DND-41 (cell line): Measurements from ENCODE around the gene DCBLD2.

ENCODE experiments used
- CTCF ChIP-seq: IDR thresholded peaks from 2 replicates; pipeline ENCODE4 v1.5.1; 2012; ENCODE audit warnings: borderline replicate concordance, low read length, moderate library complexity, mild to moderate bottlenecking; ENCODE audit not compliant: poor library complexity, severe bottlenecking; ENCODE audit errors: extremely low read depth
- EZH2 ChIP-seq: IDR thresholded peaks from 3 replicates; pipeline ENCODE4 v1.6.1; 2012; ENCODE audit warnings: borderline replicate concordance, low read depth, mild to moderate bottlenecking, moderate library complexity, low read length, inconsistent platforms; ENCODE audit not compliant: severe bottlenecking

- no peak for TF ChIP-seq CTCF
- TF ChIP-seq EZH2: no peak
Observed at GRCh38 chr3:98914210-98915080, 12.9 kb upstream of the DCBLD2 start.
